Measurements from ENCODE around the gene MPZL1. TPM values are rescaled to one million over a fixed set of nuclear protein-coding genes. Genes with fewer than 3 reads are reported as not detected.

The MPZL1 gene
- total RNA-seq: 100 to 1,000 TPM in 2 of 3 donors, 10 to 100 TPM in 1; 95.6 to 117 (median 103) TPM
- long read RNA-seq, donor 1, full-length matches to known transcripts: 80 of 106 reads
- long read RNA-seq, donor 1, partial matches to known transcripts: 4 of 106 reads
- long read RNA-seq, donor 1, other reads (novel, unspliced or antisense): 22 of 106 reads
- long read RNA-seq, donor 2, full-length matches to known transcripts: 41 of 48 reads
- long read RNA-seq, donor 2, partial matches to known transcripts: 1 of 48 reads
- long read RNA-seq, donor 2, other reads (novel, unspliced or antisense): 6 of 48 reads

DNA sequence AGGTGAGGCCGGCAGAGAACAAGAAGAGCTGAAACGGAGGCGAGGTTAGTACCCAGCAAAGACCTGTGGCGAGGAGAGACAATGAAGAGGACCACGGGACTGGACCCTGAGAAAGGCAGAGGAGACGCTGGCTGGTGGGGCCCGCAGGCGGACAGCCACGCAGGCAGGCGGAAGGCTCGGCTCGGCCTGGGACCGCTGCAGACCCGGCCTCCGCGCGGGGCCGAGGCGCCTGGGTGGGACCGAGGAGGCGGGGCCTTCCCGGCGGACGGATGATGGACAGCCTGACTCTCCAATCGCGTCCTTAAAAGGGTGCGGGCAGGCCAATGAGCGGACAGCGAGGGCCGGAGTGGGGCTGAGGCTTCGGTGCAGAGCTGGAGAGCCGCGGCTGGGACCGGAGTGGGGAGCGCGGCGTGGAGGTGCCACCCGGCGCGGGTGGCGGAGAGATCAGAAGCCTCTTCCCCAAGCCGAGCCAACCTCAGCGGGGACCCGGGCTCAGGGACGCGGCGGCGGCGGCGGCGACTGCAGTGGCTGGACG is at the start of gene MPZL1:
MPZL1 (plus strand) TSS at position 366 of the 535 bp plus-strand sequence. CDS start 170 bp downstream, outside the sequence.
- Histone ChIP-seq H3K9me3 (no peaks in the 10 kb centered on the region), H3K4me3 (peak within 1 kb of the TSS; percentile 95), H3K4me1 (ENCODE audit: low read depth) (peaks cover 14% of the 10 kb centered on the region), H3K36me3 (ENCODE audit: low read depth) (no peaks in the 10 kb centered on the region)
- peak; percentile 95 to 99 (median 98) for DNase-seq
- TF ChIP-seq, protein P1, sequence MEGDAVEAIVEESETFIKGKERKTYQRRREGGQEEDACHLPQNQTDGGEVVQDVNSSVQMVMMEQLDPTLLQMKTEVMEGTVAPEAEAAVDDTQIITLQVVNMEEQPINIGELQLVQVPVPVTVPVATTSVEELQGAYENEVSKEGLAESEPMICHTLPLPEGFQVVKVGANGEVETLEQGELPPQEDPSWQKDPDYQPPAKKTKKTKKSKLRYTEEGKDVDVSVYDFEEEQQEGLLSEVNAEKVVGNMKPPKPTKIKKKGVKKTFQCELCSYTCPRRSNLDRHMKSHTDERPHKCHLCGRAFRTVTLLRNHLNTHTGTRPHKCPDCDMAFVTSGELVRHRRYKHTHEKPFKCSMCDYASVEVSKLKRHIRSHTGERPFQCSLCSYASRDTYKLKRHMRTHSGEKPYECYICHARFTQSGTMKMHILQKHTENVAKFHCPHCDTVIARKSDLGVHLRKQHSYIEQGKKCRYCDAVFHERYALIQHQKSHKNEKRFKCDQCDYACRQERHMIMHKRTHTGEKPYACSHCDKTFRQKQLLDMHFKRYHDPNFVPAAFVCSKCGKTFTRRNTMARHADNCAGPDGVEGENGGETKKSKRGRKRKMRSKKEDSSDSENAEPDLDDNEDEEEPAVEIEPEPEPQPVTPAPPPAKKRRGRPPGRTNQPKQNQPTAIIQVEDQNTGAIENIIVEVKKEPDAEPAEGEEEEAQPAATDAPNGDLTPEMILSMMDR (IDR thresholded peaks at IDR 0.05): no peak
- intact Hi-C loops (cut with DNase I, micrococcal nuclease): loop anchor here (10.0 kb wide), 1 partner anchor 83 kb away; no protein-coding TSS in a partner anchor
- ATAC-seq: peak; percentile 97

- Histone ChIP-seq H3K36me3 (ENCODE audit: low read depth) (no peaks in the 10 kb centered on the region), H3K4me3 (no peak overlapping the region), H3K9me3 (no peaks in the 10 kb centered on the region), H3K4me1 (ENCODE audit: low read depth) (no peaks in the 10 kb centered on the region)
- DNase-seq: no peak
- intact Hi-C loops (cut with DNase I, micrococcal nuclease): no loop called here
- TF ChIP-seq, protein P1 (IDR thresholded peaks at IDR 0.05): no peak
- no peak for ATAC-seq
These were observed 49.0 kb upstream of the MPZL1 start for GRCh38 chr1:167672831-167673230.

DNA sequence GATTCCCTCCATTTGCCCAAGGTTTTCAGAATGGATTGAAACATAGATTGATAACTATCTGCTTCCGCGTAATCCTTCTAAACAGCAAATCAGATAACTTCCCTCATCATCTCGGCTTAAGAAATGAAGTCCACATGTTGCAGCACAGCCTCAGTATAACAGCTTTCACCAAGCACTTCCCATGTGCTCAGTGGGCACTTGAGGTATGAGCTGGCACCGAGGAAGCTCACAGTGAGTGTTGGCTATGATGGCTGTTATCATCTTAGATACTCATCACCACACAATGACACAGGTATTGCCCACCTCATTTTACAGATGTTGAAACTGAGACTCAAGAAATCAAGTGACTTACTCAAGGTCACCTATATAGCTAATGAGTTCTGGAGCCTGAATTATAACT is 48.5 kb upstream of the MPZL1 start:
- ATAC-seq: no peak
- H3K4me3 ChIP-seq: no peak overlapping the region
- no peak for DNase-seq
- intact Hi-C loops (cut with DNase I, micrococcal nuclease): no loop called here
- H3K9me3 ChIP-seq: no peaks in the 10 kb centered on the region
- H3K36me3 ChIP-seq (ENCODE audit: low read depth): no peaks in the 10 kb centered on the region
- TF ChIP-seq, protein P1 (IDR thresholded peaks at IDR 0.05): no peak
- H3K4me1 ChIP-seq (ENCODE audit: low read depth): no peaks in the 10 kb centered on the region

GRCh38 chr1:167674156-167674555 is 47.6 kb upstream of the MPZL1 start:
- H3K4me3 ChIP-seq: no peak overlapping the region
- no peak for ATAC-seq
- DNase-seq: no peak
- intact Hi-C loops (cut with DNase I, micrococcal nuclease): no loop called here
- TF ChIP-seq, protein P1 (IDR thresholded peaks at IDR 0.05): no peak
- H3K4me1 ChIP-seq (ENCODE audit: low read depth): no peaks in the 10 kb centered on the region
- H3K36me3 ChIP-seq (ENCODE audit: low read depth): no peaks in the 10 kb centered on the region
- H3K9me3 ChIP-seq: no peaks in the 10 kb centered on the region

- Histone ChIP-seq H3K36me3 (ENCODE audit: low read depth) (no peaks in the 10 kb centered on the region), H3K4me3 (no peak overlapping the region), H3K4me1 (ENCODE audit: low read depth) (no peaks in the 10 kb centered on the region), H3K9me3 (no peaks in the 10 kb centered on the region)
- ATAC-seq: no peak
- DNase-seq: no peak
- intact Hi-C loops (cut with DNase I, micrococcal nuclease): no loop called here
- TF ChIP-seq, protein P1 (IDR thresholded peaks at IDR 0.05): no peak
These were observed 46.3 kb upstream of the MPZL1 start for GRCh38 chr1:167675440-167675839.

Data from mucosa of descending colon (tissue), 3 donors.